Kasumi-1 (cell line): ENCODE results near the gene PBOV1.
"Not testable (repeated sequence)": the region's sequence is repeated elsewhere in the genome, so short reads cannot be mapped to it uniquely, and the experiment has no call there.

Experiments used
- DNase-seq, 2 experiments: peaks; one replicate each; lab custom pipeline; 2025; lab: John Stamatoyannopoulos, UW

The PBOV1 gene

GRCh38 chr6:138238368-138238767 lies 20.1 kb upstream of the PBOV1 start:
- no peak for DNase-seq

- no peak for DNase-seq
These were observed 19.2 kb upstream of the PBOV1 start for GRCh38 chr6:138237463-138237862.

DNA sequence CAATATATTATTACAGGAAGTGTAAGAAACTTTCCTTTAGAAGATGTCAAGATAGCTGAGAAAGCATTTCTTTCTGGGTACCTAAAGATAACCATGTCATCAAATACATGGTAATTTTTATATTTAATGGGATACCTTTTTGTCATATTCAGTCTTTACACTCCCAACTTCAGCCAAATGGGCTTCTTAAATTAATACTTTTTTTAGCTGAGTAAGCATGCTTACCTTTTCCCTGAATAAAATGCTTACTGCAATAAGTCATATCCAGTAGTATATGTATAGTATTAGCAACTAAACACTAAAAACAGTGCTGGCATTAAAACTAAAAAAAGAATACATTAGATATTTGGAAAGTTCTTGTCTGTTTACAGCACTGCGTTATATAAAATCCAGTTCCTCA lies 17.4 kb upstream of the PBOV1 start:
- no peak for DNase-seq

DNA sequence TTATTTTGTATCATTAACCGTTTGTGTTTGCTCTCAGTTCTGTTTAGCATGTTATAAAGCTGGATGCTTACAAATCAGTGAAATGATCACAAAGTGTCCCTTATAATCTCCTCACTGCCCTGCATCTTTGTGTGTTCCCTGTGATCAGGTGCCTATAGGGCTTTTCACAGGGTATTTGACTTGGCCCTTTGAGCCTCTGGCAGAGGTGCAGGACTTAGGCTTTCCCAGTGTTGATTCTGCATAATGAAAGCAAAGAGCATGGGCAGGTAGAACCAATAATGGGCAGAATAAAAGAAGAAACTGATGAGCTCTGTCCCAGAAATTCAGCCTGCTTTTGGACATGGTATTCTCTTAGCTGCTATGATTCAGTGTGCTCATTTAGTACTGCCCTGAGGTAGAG lies 16.9 kb upstream of the PBOV1 start:
- no peak for DNase-seq

- no peak for DNase-seq
These were observed 16.1 kb upstream of the PBOV1 start for GRCh38 chr6:138234363-138234762.

DNA sequence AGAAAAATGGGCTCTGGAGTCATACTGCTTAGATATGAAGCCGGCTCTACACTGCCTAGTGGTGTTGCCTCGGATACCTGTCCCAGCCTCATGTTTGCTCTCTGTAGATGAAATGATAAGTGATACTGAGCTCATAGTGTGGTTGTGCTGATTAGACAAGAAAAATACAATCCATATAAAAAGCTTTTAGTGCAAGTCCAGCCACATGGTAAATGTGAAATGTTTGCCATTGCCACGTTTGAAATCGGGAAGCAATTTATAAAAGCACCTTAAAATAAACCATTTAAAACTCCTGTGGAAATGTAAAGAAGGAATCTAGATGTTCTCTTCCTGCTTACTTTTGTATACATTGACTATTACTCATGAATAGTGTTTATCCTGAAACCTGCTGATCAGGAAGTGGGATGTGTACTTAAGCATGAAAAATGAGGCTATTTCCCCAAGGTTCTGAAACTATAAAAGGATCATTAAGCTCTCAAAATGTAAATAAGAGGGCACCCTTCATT lies 13.1 kb upstream of the PBOV1 start:
- no peak for DNase-seq

DNA sequence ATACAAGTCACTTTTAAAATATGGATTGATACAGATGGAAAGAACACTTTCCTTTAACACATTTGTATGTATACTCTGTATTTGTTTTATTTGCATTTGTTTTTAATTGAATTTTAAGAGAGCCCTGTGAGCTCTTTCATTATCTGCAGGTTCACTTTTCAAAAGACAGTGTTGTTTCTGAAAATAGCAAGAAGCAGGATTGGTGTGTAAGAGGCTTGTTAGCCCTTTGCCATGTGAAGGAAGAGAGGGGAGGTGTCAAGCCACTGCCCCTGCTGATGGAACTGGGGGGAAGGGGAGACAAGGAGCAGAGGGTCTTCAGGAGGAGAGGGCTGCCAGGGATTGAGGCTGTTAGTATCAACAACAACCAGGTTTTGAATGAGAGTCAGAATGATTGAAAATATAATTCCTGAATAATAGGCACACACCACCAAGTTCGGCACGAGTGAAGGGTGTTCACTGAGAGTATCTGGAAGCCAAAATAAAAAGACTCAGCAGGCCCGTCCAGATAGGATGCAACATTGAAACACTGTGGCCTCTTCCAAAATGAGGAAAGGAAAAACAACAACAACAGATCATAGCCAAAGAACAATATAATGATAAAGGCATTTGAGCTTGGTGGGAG lies 12.6 kb upstream of the PBOV1 start:
- DNase-seq, result no peak

DNA sequence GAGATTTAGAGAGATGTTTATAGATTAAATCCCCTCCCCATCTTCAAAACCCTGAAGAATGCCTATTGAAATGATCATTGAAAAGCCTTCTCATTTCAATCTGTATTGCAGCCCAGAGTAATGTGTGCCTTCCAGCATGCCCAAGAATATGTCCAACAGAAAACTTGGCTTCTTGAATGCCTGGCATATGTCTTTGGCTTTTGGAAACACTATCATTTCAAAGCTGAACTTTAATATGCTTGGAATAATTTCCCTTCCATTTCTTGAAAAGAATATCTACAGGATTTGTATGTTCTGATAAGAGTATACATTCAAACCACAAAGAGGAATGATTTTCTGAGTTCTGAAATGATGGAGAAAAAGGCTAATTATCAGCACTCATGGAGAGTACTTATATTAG lies 11.9 kb upstream of the PBOV1 start:
- DNase-seq, result no peak

GRCh38 chr6:138229663-138230179 lies 11.4 kb upstream of the PBOV1 start:
- DNase-seq, result no peak

GRCh38 chr6:138229072-138229471 lies 10.8 kb upstream of the PBOV1 start:
- DNase-seq, result no peak

- DNase-seq, result no peak
These were observed 9.1 kb upstream of the PBOV1 start for GRCh38 chr6:138227316-138227781.

DNA sequence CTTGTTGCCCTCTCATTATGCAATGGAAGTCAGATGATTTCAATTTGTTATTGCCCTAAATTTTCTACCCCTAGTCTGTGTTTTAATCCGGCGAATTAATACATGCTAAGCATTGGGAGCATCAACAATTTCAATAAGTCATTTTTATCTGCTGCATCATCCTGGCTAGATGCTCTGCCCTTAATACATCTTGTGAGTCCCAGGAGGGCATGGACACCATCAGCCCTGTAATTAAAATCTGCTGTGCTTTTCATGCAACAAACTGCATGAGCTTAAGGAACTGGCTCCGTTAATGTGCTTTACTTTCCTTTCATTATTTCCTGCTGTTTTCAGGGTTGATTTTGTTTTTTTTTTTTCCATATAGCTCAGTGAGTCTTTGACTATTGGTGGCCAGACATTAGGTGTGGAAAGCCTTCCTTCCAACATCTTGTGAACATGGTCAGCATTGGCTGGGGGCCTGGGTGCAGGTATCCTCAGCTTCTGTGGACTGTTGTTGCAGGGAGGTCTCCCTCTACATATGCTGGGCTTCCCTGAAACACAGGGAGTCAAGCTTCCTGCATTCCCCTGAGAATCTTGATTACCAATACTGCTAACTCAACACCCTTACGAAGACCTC lies 8.5 kb upstream of the PBOV1 start:
- DNase-seq, result no peak

- no peak for DNase-seq
These were observed 7.7 kb upstream of the PBOV1 start for GRCh38 chr6:138225953-138226352.

DNA sequence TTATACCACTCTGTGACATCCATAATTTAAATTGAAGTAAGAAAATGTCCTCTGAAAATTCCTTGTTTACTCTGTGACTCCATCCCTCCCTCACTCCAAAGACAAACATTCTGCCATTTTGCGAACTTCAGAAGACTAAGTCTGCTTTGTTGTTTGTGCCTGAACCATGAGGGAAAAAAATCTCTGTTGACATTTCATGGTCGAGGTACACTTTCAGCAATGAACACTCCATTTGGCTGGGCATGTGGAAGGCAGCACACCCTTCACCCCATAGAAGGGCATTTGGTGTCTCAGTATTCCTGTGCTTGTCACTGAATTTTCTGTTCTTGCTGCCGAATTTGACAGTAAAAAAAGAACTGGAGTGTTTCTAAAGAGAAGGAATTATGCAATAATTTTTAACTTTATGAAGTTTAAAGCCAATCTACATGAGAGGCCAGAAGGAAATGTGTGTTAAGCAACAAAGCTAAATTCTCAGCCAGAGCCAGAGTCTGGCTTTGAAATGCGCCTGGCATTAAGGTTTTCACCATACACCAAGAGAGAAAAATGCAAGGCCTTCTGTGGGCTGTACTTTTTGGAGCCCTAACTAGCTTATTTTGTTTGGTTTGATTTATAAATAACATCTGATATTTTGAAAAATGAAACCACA lies 4.7 kb upstream of the PBOV1 start:
- no peak for DNase-seq

DNA sequence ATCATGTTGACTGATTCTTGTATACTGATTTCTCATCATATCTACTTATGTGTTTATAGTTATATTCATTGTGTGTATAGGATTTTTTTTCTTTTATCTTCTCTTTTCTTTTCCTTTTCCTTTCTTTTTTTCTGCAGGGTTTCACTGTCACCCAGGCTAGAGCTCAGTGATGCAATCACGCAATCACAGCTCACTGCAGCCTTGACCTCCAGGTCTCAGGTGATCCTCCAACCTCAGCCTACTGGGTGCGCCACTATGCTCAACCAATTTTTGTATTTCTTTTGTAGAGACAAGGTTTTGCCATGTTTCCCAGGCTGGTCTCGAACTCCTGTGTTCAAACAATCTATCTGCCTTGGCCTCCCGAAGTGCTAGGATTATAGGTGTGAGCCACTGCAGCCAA lies 1.6 kb upstream of the PBOV1 start:
- DNase-seq, result no peak

GRCh38 chr6:138219398-138219797 lies 1.1 kb upstream of the PBOV1 start:
- no peak for DNase-seq

GRCh38 chr6:138215093-138215782 lies 3.1 kb downstream of the PBOV1 start:
- DNase-seq, result no peak

DNA sequence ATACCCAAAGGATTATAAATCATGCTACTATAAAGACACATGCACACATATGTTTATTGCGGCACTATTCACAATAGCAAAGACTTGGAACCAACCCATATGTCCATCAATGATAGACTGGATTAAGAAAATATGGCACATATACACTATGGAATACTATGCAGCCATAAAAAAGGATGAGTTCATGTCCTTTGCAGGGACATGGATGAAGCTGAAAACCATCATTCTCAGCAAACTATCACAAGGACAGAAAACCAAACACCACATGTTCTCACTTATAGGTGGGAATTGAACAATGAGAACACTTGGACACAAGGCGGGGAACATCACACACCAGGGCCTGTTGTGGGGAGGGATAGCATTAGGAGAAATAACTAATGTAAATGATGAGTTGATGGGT lies 5.8 kb downstream of the PBOV1 start:
- DNase-seq, result not testable (repeated sequence)

DNA sequence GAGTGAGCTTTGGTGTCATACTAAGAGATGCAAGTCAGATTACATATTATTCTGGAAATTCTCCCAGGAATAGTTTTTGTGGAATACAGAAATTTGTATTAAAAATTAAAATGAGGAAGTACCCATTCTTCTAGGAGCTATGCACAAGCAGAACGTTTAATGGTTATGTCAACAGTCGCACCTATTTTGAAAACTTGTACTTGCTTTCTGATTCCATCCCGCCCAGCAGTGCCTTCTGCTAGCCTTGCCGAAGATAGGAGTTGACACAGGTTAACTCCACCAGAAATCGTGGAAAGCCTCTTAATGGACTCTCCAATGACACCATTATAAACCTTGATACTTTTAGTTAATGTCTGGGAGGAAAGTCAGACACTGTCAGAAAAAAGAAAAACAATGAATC lies 6.7 kb downstream of the PBOV1 start:
- DNase-seq, result no peak

DNA sequence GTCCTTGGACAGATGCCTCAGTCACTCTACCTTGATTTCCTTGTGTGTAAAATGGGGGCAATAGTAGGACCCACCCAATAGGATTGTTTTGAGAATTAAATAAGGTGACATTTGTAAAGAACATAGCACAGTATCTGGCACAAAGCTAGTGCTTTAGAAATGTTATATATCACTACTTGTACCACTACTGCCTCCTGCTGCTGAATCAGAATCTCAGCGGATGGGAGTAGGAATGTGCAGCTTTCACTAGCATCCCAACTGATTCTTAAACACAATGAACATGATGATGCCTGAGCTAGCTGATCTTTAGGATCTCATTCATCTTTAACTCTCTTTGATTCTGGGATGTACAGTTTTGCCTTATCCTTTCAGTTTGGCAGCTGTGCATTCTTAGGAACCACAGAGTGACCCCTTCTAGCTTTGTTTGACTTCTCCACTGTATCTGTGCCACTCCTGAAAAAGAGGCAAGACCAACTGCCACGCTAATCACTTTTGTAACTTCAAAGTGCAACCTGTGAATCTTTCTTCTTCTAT lies 7.2 kb downstream of the PBOV1 start:
- no peak for DNase-seq

GRCh38 chr6:138206862-138207261 lies 11.4 kb downstream of the PBOV1 start:
- DNase-seq, result no peak

DNA sequence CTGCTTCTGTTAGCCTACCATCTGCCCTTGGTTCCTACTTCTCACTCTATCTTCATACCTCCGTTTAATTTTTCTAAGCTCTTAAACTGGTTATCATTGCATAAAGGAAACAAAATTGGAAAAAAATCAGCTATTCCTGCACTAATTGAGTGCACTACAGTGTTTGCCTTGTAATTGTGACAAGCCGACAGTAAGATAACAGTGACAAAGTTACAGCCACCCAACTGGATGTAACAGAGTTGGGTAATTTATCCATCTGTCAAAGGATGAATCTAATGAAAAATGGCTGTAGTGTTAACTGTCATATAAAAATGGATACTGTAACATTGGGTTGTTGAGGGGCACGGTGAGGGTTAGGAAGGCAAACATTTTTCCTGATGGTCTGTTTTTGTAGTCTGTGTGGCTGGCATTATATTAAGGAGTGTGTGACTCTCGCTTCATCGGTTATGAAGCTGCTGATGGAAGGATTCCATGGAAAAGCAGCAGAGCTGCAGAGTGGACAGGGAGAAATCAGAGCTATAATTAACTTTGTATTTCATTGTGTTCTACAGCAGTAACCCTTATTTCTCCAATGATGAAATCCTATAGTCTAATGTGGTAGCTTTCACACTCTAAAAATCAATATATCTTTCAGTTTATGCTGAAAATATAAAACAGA lies 12.7 kb downstream of the PBOV1 start:
- DNase-seq, result no peak
